Skeletal muscle satellite cell (primary cell): ENCODE results near the gene MOB3B.

ENCODE experiments used
- H3K27me3 ChIP-seq: 2 replicates; pipeline ENCODE4 v1.7.0; 2013; ENCODE audit warnings: low read length; ENCODE audit not compliant: control insufficient read depth, insufficient read depth
- H3K36me3 ChIP-seq: 2 replicates; pipeline ENCODE4 v1.7.0; 2013; ENCODE audit warnings: mild to moderate bottlenecking, control low read depth, low read length; ENCODE audit not compliant: insufficient read depth
- H3K4me1 ChIP-seq: 2 replicates; pipeline ENCODE4 v1.7.0; 2013; ENCODE audit warnings: low read length; ENCODE audit not compliant: control insufficient read depth, insufficient read depth
- H3K4me2 ChIP-seq: 2 replicates; pipeline ENCODE4 v1.7.0; 2013; ENCODE audit warnings: mild to moderate bottlenecking, low read length
- H3K4me3 ChIP-seq: 2 replicates; pipeline ENCODE4 v1.7.0; 2013; ENCODE audit warnings: low read length
- H3K9ac ChIP-seq: 2 replicates; pipeline ENCODE4 v1.7.0; 2013; ENCODE audit warnings: mild to moderate bottlenecking, low read depth, low read length, moderate library complexity
- H3K9me3 ChIP-seq: replicated peaks from 2 replicates; pipeline ENCODE4 v1.7.0; 2013; ENCODE audit warnings: mild to moderate bottlenecking, control low read depth, low read length

MOB3B gene

GRCh38 chr9:27308691-27309390 is 220.8 kb downstream of the MOB3B start:
- Histone ChIP-seq H3K4me3 (no peak overlapping the region), H3K36me3 (no peaks in the 10 kb centered on the region), H3K27me3 (peaks cover 3% of the 10 kb centered on the region), H3K9ac (no peak overlapping the region), H3K4me2 (no peak overlapping the region), H3K4me1 (no peaks in the 10 kb centered on the region), H3K9me3 (no peaks in the 10 kb centered on the region)

GRCh38 chr9:27304521-27304920 is 225.1 kb downstream of the MOB3B start:
- no peak overlapping the region for H3K4me3 ChIP-seq
- no peak overlapping the region for H3K9ac ChIP-seq
- peaks cover 3% of the 10 kb centered on the region for H3K27me3 ChIP-seq
- no peak overlapping the region for H3K4me2 ChIP-seq
- H3K9me3 ChIP-seq = no peaks in the 10 kb centered on the region
- no peaks in the 10 kb centered on the region for H3K4me1 ChIP-seq
- no peaks in the 10 kb centered on the region for H3K36me3 ChIP-seq

- Histone ChIP-seq H3K4me1 (no peaks in the 10 kb centered on the region), H3K27me3 (peaks cover 3% of the 10 kb centered on the region), H3K36me3 (no peaks in the 10 kb centered on the region), H3K4me2 (no peak overlapping the region), H3K9ac (no peak overlapping the region), H3K4me3 (no peak overlapping the region), H3K9me3 (no peaks in the 10 kb centered on the region)
These were observed 226.4 kb downstream of the MOB3B start for GRCh38 chr9:27303219-27303618.

GRCh38 chr9:27297050-27297449 is 232.6 kb downstream of the MOB3B start, which contains the start of gene EQTN:
EQTN (minus strand) TSS chr9:27297150; CDS start chr9:27297055, 95 bp downstream.
- H3K4me1 ChIP-seq = no peaks in the 10 kb centered on the region

DNA sequence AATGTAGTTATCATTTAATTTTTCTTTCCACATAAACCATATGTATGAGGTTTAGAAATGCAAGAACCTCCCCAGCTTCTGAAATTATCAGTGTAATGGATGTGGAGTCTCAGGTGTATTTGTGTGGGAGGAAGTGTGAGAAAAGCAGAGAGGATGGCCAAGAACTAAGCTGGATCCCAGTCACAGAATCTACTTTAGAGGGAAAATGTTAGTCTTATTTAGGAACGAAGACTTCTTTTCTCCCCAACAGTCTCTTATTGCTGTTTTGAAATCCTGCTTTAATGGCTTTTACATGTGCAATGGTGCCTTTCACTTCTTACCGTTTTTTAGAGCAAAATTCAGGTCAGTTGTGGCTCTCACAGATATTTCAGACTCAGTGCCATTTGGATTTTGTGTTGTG is 235.6 kb downstream of the MOB3B start:
- Histone ChIP-seq H3K9me3 (no peaks in the 10 kb centered on the region), H3K27me3 (peaks cover 19% of the 10 kb centered on the region), H3K9ac (no peak overlapping the region), H3K4me2 (no peak overlapping the region), H3K4me3 (no peak overlapping the region), H3K36me3 (no peaks in the 10 kb centered on the region), H3K4me1 (no peaks in the 10 kb centered on the region)

More at GRCh38 chr9:27297050-27297449, 232.6 kb downstream of the MOB3B start, which contains the start of gene EQTN:
- Histone ChIP-seq H3K4me2 (no peak within 1 kb of the TSS), H3K36me3 (no peaks in the 10 kb centered on the region), H3K9me3 (no peaks in the 10 kb centered on the region), H3K9ac (no peak within 1 kb of the TSS), H3K27me3 (peaks cover 9% of the 10 kb centered on the region), H3K4me3 (no peak within 1 kb of the TSS)

DNA sequence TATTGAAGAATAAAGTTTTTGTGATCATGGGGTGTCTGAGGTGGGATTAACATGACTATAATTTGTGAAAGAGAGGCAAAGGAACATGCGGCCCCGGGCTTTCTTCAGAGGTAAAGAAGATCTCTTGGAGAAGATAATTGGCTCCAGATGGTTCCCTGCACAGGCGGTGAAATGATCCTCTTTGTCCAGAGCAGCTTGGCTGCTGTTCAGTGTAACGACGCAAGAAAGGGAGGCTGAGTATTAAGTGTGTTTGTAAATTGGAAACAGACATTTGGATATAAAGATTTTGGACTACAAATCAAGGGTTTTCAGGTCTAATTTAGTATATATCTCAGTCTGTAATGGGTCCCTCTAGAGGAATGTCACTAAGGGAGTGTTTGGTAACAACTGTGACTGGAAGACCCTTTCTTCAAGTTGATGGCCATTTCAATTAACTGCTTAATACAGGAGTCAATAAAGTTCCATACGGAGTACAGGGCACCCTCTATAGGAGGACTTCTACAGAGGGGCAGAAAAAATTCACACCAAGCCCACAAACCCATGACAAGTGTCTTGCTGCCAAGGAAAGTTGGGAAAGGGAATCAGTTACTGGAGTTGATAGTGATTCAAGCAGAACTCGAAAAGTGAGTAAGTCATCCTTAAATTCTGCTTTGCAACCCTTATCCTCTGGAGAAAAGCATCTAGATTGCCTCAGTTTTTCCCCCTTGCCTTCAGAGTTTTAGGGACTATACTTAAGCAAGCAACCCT is 236.8 kb downstream of the MOB3B start:
- Histone ChIP-seq H3K27me3 (peaks cover 19% of the 10 kb centered on the region), H3K9ac (no peak overlapping the region), H3K36me3 (no peaks in the 10 kb centered on the region), H3K9me3 (no peaks in the 10 kb centered on the region), H3K4me2 (no peak overlapping the region), H3K4me3 (no peak overlapping the region), H3K4me1 (no peaks in the 10 kb centered on the region)

GRCh38 chr9:27291292-27291691 is 238.3 kb downstream of the MOB3B start:
- Histone ChIP-seq H3K4me1 (no peaks in the 10 kb centered on the region), H3K27me3 (peaks cover 28% of the 10 kb centered on the region), H3K9ac (no peak overlapping the region), H3K36me3 (no peaks in the 10 kb centered on the region), H3K4me2 (no peak overlapping the region), H3K4me3 (no peak overlapping the region), H3K9me3 (no peaks in the 10 kb centered on the region)

DNA sequence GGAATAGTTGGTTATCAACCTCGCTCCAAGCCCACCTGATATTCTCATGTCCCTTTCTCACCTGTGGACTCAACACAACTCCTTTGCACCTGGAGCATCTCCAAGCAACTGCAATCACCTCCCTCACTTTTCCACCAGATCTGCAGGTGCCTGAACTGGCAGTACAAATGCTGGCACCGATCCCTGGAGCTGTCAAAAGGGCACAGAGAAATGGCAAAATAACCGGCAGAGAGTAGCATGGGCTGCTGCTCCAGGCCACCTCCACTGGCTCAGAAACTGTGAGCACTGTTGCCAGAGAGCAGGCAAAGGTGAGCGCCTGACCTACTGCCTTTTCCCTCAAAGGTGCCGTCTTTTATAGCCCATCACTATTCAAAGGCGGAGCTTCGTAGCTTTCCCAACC is 247.3 kb downstream of the MOB3B start:
- Histone ChIP-seq H3K4me3 (no peak overlapping the region), H3K4me2 (no peak overlapping the region), H3K9ac (no peak overlapping the region), H3K4me1 (no peaks in the 10 kb centered on the region), H3K36me3 (no peaks in the 10 kb centered on the region), H3K27me3 (peaks cover 44% of the 10 kb centered on the region), H3K9me3 (no peaks in the 10 kb centered on the region)

DNA sequence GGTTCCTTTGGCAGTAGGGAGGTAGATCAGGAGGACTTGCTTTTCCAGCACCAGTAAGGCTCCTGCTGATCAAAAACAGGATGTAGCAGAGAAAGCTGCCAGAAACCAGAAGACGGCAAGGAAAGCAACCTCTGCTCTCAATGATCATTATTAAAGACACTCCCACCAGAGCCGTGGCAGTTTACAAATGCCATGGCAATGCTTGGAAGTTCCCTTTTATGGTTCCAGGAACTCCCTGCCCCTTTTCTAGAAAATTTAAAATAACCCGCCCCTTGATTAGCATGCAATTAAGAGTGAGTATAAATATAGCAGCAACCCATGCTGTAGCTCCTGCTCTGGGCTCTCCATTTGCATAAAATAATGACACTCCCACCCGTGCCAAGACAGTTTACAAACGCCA is 248.8 kb downstream of the MOB3B start:
- H3K4me3 ChIP-seq = no peak overlapping the region
- H3K4me2 ChIP-seq = no peak overlapping the region
- H3K36me3 ChIP-seq = no peaks in the 10 kb centered on the region
- H3K27me3 ChIP-seq = peaks cover 33% of the 10 kb centered on the region
- H3K9ac ChIP-seq = no peak overlapping the region
- H3K4me1 ChIP-seq = no peaks in the 10 kb centered on the region
- H3K9me3 ChIP-seq = no peaks in the 10 kb centered on the region

GRCh38 chr9:27280249-27280648 is 249.4 kb downstream of the MOB3B start:
- Histone ChIP-seq H3K4me3 (no peak overlapping the region), H3K36me3 (no peaks in the 10 kb centered on the region), H3K9ac (no peak overlapping the region), H3K4me2 (no peak overlapping the region), H3K4me1 (no peaks in the 10 kb centered on the region), H3K27me3 (peaks cover 28% of the 10 kb centered on the region), H3K9me3 (no peaks in the 10 kb centered on the region)

GRCh38 chr9:27279611-27280010 is 250.0 kb downstream of the MOB3B start:
- H3K9me3 ChIP-seq = no peaks in the 10 kb centered on the region
- no peak overlapping the region for H3K9ac ChIP-seq
- no peaks in the 10 kb centered on the region for H3K4me1 ChIP-seq
- no peak overlapping the region for H3K4me3 ChIP-seq
- H3K36me3 ChIP-seq = no peaks in the 10 kb centered on the region
- H3K27me3 ChIP-seq = peaks cover 28% of the 10 kb centered on the region
- H3K4me2 ChIP-seq = no peak overlapping the region

- Histone ChIP-seq H3K4me3 (no peak overlapping the region), H3K27me3 (peaks cover 25% of the 10 kb centered on the region), H3K9ac (no peak overlapping the region), H3K4me1 (no peaks in the 10 kb centered on the region), H3K36me3 (no peaks in the 10 kb centered on the region), H3K4me2 (no peak overlapping the region), H3K9me3 (no peaks in the 10 kb centered on the region)
These were observed 251.2 kb downstream of the MOB3B start for GRCh38 chr9:27278374-27278773.
